ENCODE measurements around the gene RASA3. TPM values are rescaled to one million over a fixed set of nuclear protein-coding genes. Genes with fewer than 3 reads are reported as not detected.

The RASA3 gene
- total and polyA plus RNA-seq, 5 donors from 2014 or later: 93.8 to 265 (median 99.6) TPM

- DNase-seq: no peak
Measured at GRCh38 chr13:114063545-114064449, 68.6 kb downstream of the RASA3 start.

GRCh38 chr13:114062754-114063153 is 69.7 kb downstream of the RASA3 start:
- peaks cover 21% of the 10 kb centered on the region for H3K36me3 Mint-ChIP-seq
- peaks cover 0 to 4% (median 0%) of the 10 kb centered on the region in 7 donors for H3K9me3 Mint-ChIP-seq
- Histone ChIP-seq H3K27ac (ENCODE audit: insufficient read depth, low read length, poor library complexity, severe bottlenecking) (no peak overlapping the region), H3K27me3 (ENCODE audit: control insufficient read depth, insufficient read depth, low read length) (no peaks in the 10 kb centered on the region), H3K36me3 (ENCODE audit: control insufficient read depth, insufficient read depth, low read length) (peaks cover 44% of the 10 kb centered on the region), H3K9me3 (ENCODE audit: control insufficient read depth in 2 of 2, low read length in 2 of 2) (no peaks in the 10 kb centered on the region), H3K4me1 (ENCODE audit: control insufficient read depth, insufficient read depth, low read length, poor library complexity, severe bottlenecking) (peaks cover 56% of the 10 kb centered on the region), H3K4me3 (ENCODE audit: low read depth, low read length) (no peak overlapping the region)
- no peaks in the 10 kb centered on the region for H3K27me3 Mint-ChIP-seq
- H3K4me1 Mint-ChIP-seq: peaks cover 5 to 73% (median 32%) of the 10 kb centered on the region in 4 donors
- ATAC-seq (ENCODE audit: low read depth in 2 of 2) (no peak), DNase-seq (no peak)
- H3K4me3 Mint-ChIP-seq: peak overlapping the region in 1 of 4 donors; percentile 21
- peak overlapping the region in 1 of 3 donors; percentile 38 for H3K27ac Mint-ChIP-seq

More at GRCh38 chr13:114063545-114064449, 68.6 kb downstream of the RASA3 start:
- peaks cover 62% of the 10 kb centered on the region for H3K4me1 ChIP-seq (ENCODE audit: control insufficient read depth, insufficient read depth, low read length, poor library complexity, severe bottlenecking)
- H3K9me3 ChIP-seq (ENCODE audit: control insufficient read depth in 2 of 2, low read length in 2 of 2): no peaks in the 10 kb centered on the region
- Mint-ChIP-seq H3K4me3 (peak overlapping the region; percentile 73 to 89 (median 80)), H3K36me3 (peaks cover 19% of the 10 kb centered on the region), H3K27ac (peak overlapping the region; percentile 95 to 97 (median 96)), H3K9me3 (peaks cover 0 to 5% (median 0%) of the 10 kb centered on the region in 7 donors), H3K27me3 (no peaks in the 10 kb centered on the region), H3K4me1 (peaks cover 7 to 73% (median 41%) of the 10 kb centered on the region in 4 donors)
- H3K4me3 ChIP-seq (ENCODE audit: low read depth, low read length): no peak overlapping the region
- no peaks in the 10 kb centered on the region for H3K27me3 ChIP-seq (ENCODE audit: control insufficient read depth, insufficient read depth, low read length)
- ATAC-seq (ENCODE audit: low read depth in 2 of 2): no peak
- peak overlapping the region; percentile 70 for H3K27ac ChIP-seq (ENCODE audit: insufficient read depth, low read length, poor library complexity, severe bottlenecking)
- peaks cover 36% of the 10 kb centered on the region for H3K36me3 ChIP-seq (ENCODE audit: control insufficient read depth, insufficient read depth, low read length)

GRCh38 chr13:114062341-114062740 is 70.1 kb downstream of the RASA3 start:
- Mint-ChIP-seq H3K9me3 (peaks cover 0 to 4% (median 0%) of the 10 kb centered on the region in 7 donors), H3K36me3 (peaks cover 21% of the 10 kb centered on the region)

GRCh38 chr13:114061744-114062143 is 70.7 kb downstream of the RASA3 start:
- H3K4me1 Mint-ChIP-seq: peaks cover 0 to 73% (median 26%) of the 10 kb centered on the region in 4 donors

More at GRCh38 chr13:114062341-114062740, 70.1 kb downstream of the RASA3 start:
- Mint-ChIP-seq H3K4me3 (peak overlapping the region in 1 of 4 donors; percentile 11), H3K4me1 (peaks cover 1 to 73% (median 28%) of the 10 kb centered on the region in 4 donors), H3K27me3 (no peaks in the 10 kb centered on the region), H3K27ac (peak overlapping the region in 1 of 3 donors; percentile 60)
- Histone ChIP-seq H3K36me3 (ENCODE audit: control insufficient read depth, insufficient read depth, low read length) (peaks cover 48% of the 10 kb centered on the region), H3K27ac (ENCODE audit: insufficient read depth, low read length, poor library complexity, severe bottlenecking) (no peak overlapping the region), H3K9me3 (ENCODE audit: control insufficient read depth in 2 of 2, low read length in 2 of 2) (no peaks in the 10 kb centered on the region), H3K4me3 (ENCODE audit: low read depth, low read length) (no peak overlapping the region), H3K4me1 (ENCODE audit: control insufficient read depth, insufficient read depth, low read length, poor library complexity, severe bottlenecking) (peaks cover 55% of the 10 kb centered on the region), H3K27me3 (ENCODE audit: control insufficient read depth, insufficient read depth, low read length) (no peaks in the 10 kb centered on the region)
- no peak for ATAC-seq (ENCODE audit: low read depth in 2 of 2)
- DNase-seq: no peak

GRCh38 chr13:114061047-114061446 is 71.4 kb downstream of the RASA3 start:
- no peak overlapping the region for H3K27ac ChIP-seq (ENCODE audit: insufficient read depth, low read length, poor library complexity, severe bottlenecking)
- no peaks in the 10 kb centered on the region for H3K27me3 Mint-ChIP-seq
- H3K4me1 ChIP-seq (ENCODE audit: control insufficient read depth, insufficient read depth, low read length, poor library complexity, severe bottlenecking): peaks cover 44% of the 10 kb centered on the region
- H3K4me1 Mint-ChIP-seq: peaks cover 0 to 69% (median 28%) of the 10 kb centered on the region in 4 donors
- peaks cover 0 to 2% (median 0%) of the 10 kb centered on the region in 7 donors for H3K9me3 Mint-ChIP-seq
- no peak overlapping the region for H3K27ac Mint-ChIP-seq
- peaks cover 61% of the 10 kb centered on the region for H3K36me3 ChIP-seq (ENCODE audit: control insufficient read depth, insufficient read depth, low read length)
- no peak for DNase-seq
- peaks cover 23% of the 10 kb centered on the region for H3K36me3 Mint-ChIP-seq
- no peak for ATAC-seq (ENCODE audit: low read depth in 2 of 2)
- no peak overlapping the region for H3K4me3 ChIP-seq (ENCODE audit: low read depth, low read length)
- H3K4me3 Mint-ChIP-seq: no peak overlapping the region
- no peaks in the 10 kb centered on the region for H3K27me3 ChIP-seq (ENCODE audit: control insufficient read depth, insufficient read depth, low read length)
- no peaks in the 10 kb centered on the region for H3K9me3 ChIP-seq (ENCODE audit: control insufficient read depth in 2 of 2, low read length in 2 of 2)

More at GRCh38 chr13:114061744-114062143, 70.7 kb downstream of the RASA3 start:
- H3K36me3 ChIP-seq (ENCODE audit: control insufficient read depth, insufficient read depth, low read length): peaks cover 54% of the 10 kb centered on the region
- no peak overlapping the region for H3K4me3 ChIP-seq (ENCODE audit: low read depth, low read length)
- peak overlapping the region in 1 of 4 donors; percentile 26 for H3K4me3 Mint-ChIP-seq
- H3K27me3 Mint-ChIP-seq: no peaks in the 10 kb centered on the region
- H3K9me3 Mint-ChIP-seq: peaks cover 0 to 4% (median 0%) of the 10 kb centered on the region in 7 donors
- no peak for ATAC-seq (ENCODE audit: low read depth in 2 of 2)
- no peaks in the 10 kb centered on the region for H3K27me3 ChIP-seq (ENCODE audit: control insufficient read depth, insufficient read depth, low read length)
- no peak overlapping the region for H3K27ac ChIP-seq (ENCODE audit: insufficient read depth, low read length, poor library complexity, severe bottlenecking)
- H3K4me1 ChIP-seq (ENCODE audit: control insufficient read depth, insufficient read depth, low read length, poor library complexity, severe bottlenecking): peaks cover 51% of the 10 kb centered on the region
- no peaks in the 10 kb centered on the region for H3K9me3 ChIP-seq (ENCODE audit: control insufficient read depth in 2 of 2, low read length in 2 of 2)
- peaks cover 21% of the 10 kb centered on the region for H3K36me3 Mint-ChIP-seq
- DNase-seq: no peak
- peak overlapping the region in 1 of 3 donors; percentile 79 for H3K27ac Mint-ChIP-seq

- DNase-seq (no peak), ATAC-seq (ENCODE audit: low read depth in 2 of 2) (no peak)
- no peak overlapping the region for H3K4me3 ChIP-seq (ENCODE audit: low read depth, low read length)
- no peaks in the 10 kb centered on the region for H3K27me3 ChIP-seq (ENCODE audit: control insufficient read depth, insufficient read depth, low read length)
- peaks cover 69% of the 10 kb centered on the region for H3K36me3 ChIP-seq (ENCODE audit: control insufficient read depth, insufficient read depth, low read length)
- Mint-ChIP-seq H3K27me3 (no peaks in the 10 kb centered on the region), H3K9me3 (peaks cover 0 to 2% (median 0%) of the 10 kb centered on the region in 7 donors), H3K36me3 (peaks cover 22% of the 10 kb centered on the region), H3K4me3 (peak overlapping the region in 3 of 4 donors; percentile 10 to 67 (median 61)), H3K4me1 (peaks cover 0 to 66% (median 21%) of the 10 kb centered on the region in 4 donors), H3K27ac (peak overlapping the region; percentile 59 to 88 (median 73))
- no peaks in the 10 kb centered on the region for H3K9me3 ChIP-seq (ENCODE audit: control insufficient read depth in 2 of 2, low read length in 2 of 2)
- H3K27ac ChIP-seq (ENCODE audit: insufficient read depth, low read length, poor library complexity, severe bottlenecking): no peak overlapping the region
- peaks cover 36% of the 10 kb centered on the region for H3K4me1 ChIP-seq (ENCODE audit: control insufficient read depth, insufficient read depth, low read length, poor library complexity, severe bottlenecking)
Measured at GRCh38 chr13:114059946-114060860, 72.2 kb downstream of the RASA3 start.

- H3K9me3 Mint-ChIP-seq: peaks cover 0 to 2% (median 0%) of the 10 kb centered on the region in 7 donors
- no peak overlapping the region for H3K27ac ChIP-seq (ENCODE audit: insufficient read depth, low read length, poor library complexity, severe bottlenecking)
- ATAC-seq (ENCODE audit: low read depth in 2 of 2) (no peak), DNase-seq (no peak)
- peaks cover 77% of the 10 kb centered on the region for H3K36me3 ChIP-seq (ENCODE audit: control insufficient read depth, insufficient read depth, low read length)
- no peaks in the 10 kb centered on the region for H3K27me3 ChIP-seq (ENCODE audit: control insufficient read depth, insufficient read depth, low read length)
- no peak overlapping the region for H3K4me3 ChIP-seq (ENCODE audit: low read depth, low read length)
- H3K27ac Mint-ChIP-seq: peak overlapping the region in 2 of 3 donors; percentile 36 to 73
- H3K4me3 Mint-ChIP-seq: peak overlapping the region in 1 of 4 donors; percentile 38
- H3K36me3 Mint-ChIP-seq: peaks cover 28% of the 10 kb centered on the region
- H3K4me1 Mint-ChIP-seq: peaks cover 0 to 64% (median 17%) of the 10 kb centered on the region in 4 donors
- H3K9me3 ChIP-seq (ENCODE audit: control insufficient read depth in 2 of 2, low read length in 2 of 2): no peaks in the 10 kb centered on the region
- peaks cover 28% of the 10 kb centered on the region for H3K4me1 ChIP-seq (ENCODE audit: control insufficient read depth, insufficient read depth, low read length, poor library complexity, severe bottlenecking)
- no peaks in the 10 kb centered on the region for H3K27me3 Mint-ChIP-seq
Measured at GRCh38 chr13:114059428-114059827, 73.0 kb downstream of the RASA3 start.

Data from CD4-positive, CD25-positive, alpha-beta regulatory T cell (primary cell).